Lower lobe of right lung (tissue), 2 donors: Measurements from ENCODE around the gene CREBBP. TPM values are rescaled to one million over a fixed set of nuclear protein-coding genes. Genes with fewer than 3 reads are reported as not detected.

ENCODE experiments used
- ATAC-seq, 2 donors: fragments of 200-7000 bp; cut with Tn5 transposase; one replicate each; pipeline ENCODE4 v1.9.1; 2020 to 2022; ENCODE audit warnings: mild to moderate bottlenecking in 2 of 2, moderate library complexity in 2 of 2
- DNase-seq: peaks from one replicate; pipeline ENCODE4 v3.0.0-alpha.2; 2020
- H3K27ac ChIP-seq: fragments of 200-600 bp; one replicate; pipeline ENCODE4 v1.8.0; 2022
- H3K27me3 ChIP-seq: fragments of 200-600 bp; one replicate; pipeline ENCODE4 v1.8.0; 2022; ENCODE audit warnings: low read depth
- H3K36me3 ChIP-seq: fragments of 200-600 bp; one replicate; pipeline ENCODE4 v1.8.0; 2022; ENCODE audit warnings: mild to moderate bottlenecking
- H3K4me1 ChIP-seq: fragments of 200-600 bp; one replicate; pipeline ENCODE4 v1.8.0; 2022
- H3K4me3 ChIP-seq: fragments of 200-600 bp; one replicate; pipeline ENCODE4 v1.8.0; 2022; ENCODE audit warnings: mild to moderate bottlenecking
- H3K9me3 ChIP-seq: fragments of 200-600 bp; one replicate; pipeline ENCODE4 v1.8.0; 2022
- intact Hi-C: fragments of 100-400 bp; cut with DNase I; formaldehyde crosslinking; loops from one replicate; pipeline ENCODE4 v1.11.0; 2022
- total RNA-seq: library from RNA; stranded (reverse); fragmentation: NEBNext Ultra II Directional; extraction: Animal tissue kit (Norgen Biotek cat#: 25700); gene quantifications from one replicate; pipeline ENCODE4 v1.2.1, GENCODE V29; 2021
- TF ChIP-seq, protein P1 (sequence below): fragments of 200-600 bp; IDR thresholded peaks from one replicate; pipeline ENCODE4 v1.8.0; 2022; ENCODE audit warnings: antibody characterized with exemption, mild to moderate bottlenecking
- donor health status: DM: no; HTN: yes; CAD: no; lungs with severe emphysema.

Gene CREBBP
- total RNA-seq, 1 donor from 2014 or later: 78.3 TPM

DNA sequence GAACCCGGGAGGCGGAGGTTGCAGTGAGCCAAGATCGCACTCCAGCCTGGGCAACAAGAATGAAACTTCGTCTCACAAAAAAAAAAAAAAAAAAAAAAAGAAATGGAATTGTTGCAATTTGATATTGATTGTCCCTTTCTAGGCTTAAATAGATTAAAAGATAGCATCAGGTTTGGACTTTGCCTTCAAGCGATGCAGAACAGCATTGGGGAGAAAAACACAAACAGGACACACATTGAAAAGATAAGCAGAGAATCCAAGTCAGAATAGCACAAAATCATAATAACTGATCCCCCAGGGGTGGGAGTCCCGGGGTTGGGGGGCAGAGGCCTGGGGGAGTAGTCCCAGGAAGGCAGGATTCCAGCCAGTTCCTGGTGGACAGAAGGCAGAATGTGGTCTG is 3.9 kb upstream of the CREBBP start:
- no peak overlapping the region for H3K4me3 ChIP-seq
- intact Hi-C loops: no loop called here
- no peak for DNase-seq
- TF ChIP-seq, protein P1, sequence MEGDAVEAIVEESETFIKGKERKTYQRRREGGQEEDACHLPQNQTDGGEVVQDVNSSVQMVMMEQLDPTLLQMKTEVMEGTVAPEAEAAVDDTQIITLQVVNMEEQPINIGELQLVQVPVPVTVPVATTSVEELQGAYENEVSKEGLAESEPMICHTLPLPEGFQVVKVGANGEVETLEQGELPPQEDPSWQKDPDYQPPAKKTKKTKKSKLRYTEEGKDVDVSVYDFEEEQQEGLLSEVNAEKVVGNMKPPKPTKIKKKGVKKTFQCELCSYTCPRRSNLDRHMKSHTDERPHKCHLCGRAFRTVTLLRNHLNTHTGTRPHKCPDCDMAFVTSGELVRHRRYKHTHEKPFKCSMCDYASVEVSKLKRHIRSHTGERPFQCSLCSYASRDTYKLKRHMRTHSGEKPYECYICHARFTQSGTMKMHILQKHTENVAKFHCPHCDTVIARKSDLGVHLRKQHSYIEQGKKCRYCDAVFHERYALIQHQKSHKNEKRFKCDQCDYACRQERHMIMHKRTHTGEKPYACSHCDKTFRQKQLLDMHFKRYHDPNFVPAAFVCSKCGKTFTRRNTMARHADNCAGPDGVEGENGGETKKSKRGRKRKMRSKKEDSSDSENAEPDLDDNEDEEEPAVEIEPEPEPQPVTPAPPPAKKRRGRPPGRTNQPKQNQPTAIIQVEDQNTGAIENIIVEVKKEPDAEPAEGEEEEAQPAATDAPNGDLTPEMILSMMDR: no peak
- H3K27me3 ChIP-seq: no peaks in the 10 kb centered on the region
- H3K27ac ChIP-seq: no peak overlapping the region
- ATAC-seq: no peak
- no peaks in the 10 kb centered on the region for H3K9me3 ChIP-seq
- H3K4me1 ChIP-seq: peaks cover 7% of the 10 kb centered on the region
- no peaks in the 10 kb centered on the region for H3K36me3 ChIP-seq

DNA sequence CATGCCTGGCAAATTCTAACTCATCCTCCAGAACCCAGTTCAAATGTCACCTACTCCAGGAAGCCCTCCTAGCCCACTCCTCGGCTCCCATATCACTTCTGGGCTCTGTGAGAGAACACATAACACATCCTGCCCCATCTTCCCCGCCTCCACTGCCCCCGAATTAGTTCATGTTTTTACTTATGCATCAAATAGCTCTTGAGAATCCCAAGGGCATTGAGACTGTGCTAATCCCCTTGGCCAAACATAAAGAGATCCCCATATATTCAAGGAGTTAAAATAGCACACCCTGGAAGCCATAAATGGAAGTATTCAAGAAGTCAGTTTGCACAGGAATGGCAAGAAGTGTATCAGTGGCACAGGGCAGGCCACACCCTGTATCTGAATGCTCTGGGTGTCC is 2.0 kb upstream of the CREBBP start:
- H3K27ac ChIP-seq: no peak overlapping the region
- H3K27me3 ChIP-seq: no peaks in the 10 kb centered on the region
- H3K36me3 ChIP-seq: no peaks in the 10 kb centered on the region
- ATAC-seq (no peak), DNase-seq (no peak)
- no peak overlapping the region for H3K4me3 ChIP-seq
- H3K9me3 ChIP-seq: no peaks in the 10 kb centered on the region
- TF ChIP-seq, protein P1: no peak
- H3K4me1 ChIP-seq: peaks cover 18% of the 10 kb centered on the region
- intact Hi-C loops: no loop called here

DNA sequence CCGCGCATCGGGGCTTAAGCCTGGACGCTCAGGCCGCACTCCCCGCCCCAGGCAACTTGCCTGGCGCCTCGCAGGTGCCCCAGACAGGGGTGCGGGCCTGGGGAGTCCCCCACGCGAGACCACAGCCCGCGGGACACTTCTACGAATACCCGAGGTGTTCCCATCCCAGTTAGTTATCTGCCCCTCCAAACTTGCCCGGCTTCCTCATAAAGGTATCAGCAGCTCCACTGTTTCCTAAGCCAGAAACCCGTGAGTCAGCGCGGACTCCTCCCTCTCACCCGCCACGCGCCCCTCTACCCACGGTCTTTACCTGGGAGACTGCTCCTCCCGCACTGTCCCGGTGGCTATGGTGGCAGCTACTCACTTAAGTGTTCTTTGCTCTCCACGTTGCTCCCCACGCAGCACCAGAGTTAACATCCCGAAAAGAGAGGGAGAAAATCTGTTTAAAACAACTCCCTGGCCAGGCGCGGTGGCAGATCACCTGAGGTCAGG is 1.0 kb upstream of the CREBBP start:
- peaks cover 28% of the 10 kb centered on the region for H3K4me1 ChIP-seq
- TF ChIP-seq, protein P1: no peak
- no peaks in the 10 kb centered on the region for H3K9me3 ChIP-seq
- H3K4me3 ChIP-seq: peak overlapping the region; percentile 67
- no peaks in the 10 kb centered on the region for H3K27me3 ChIP-seq
- DNase-seq (no peak), ATAC-seq (peak in 1 of 2 donors; percentile 1)
- no peaks in the 10 kb centered on the region for H3K36me3 ChIP-seq
- intact Hi-C loops: no loop called here
- peak overlapping the region; percentile 88 for H3K27ac ChIP-seq

DNA sequence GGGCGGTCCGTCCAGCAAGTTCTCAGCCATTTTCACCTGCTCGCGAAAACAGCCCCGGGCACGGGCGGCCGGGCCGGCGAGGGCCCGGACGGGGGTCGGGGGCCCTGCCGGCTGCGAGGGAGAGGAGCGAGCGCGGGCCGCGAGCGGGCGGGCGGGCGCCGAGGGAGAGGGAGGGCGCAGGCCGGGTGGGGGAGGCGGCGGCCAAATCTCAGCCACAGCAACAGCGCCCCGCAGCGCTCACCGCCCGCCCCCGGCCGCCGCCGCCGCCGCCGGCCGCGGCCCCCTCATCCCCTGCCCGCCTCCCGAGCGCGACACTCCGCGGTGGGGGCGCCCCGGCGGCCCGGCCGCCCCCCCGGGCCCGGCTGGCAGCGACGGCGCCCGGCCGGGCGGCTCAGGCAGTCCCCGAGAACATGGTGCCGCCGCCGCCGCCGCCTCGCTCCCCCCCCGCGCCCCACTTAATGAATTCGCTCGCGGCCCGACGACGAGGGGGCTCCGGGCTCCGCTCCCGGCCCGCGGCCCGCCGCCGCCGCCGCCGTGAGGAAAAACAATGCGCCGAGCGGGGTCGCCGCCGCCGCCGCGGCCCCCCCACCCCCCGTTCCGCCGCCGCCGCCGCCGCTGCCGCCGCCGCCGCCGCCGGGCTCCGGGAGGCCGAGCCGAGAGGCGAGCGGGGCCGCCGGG is 487 bp downstream of the CREBBP start:
- Histone ChIP-seq H3K4me1 (peaks cover 43% of the 10 kb centered on the region), H3K27ac (peak overlapping the region; percentile 88), H3K4me3 (peak overlapping the region; percentile 91), H3K9me3 (no peaks in the 10 kb centered on the region), H3K27me3 (no peaks in the 10 kb centered on the region), H3K36me3 (no peaks in the 10 kb centered on the region)
- TF ChIP-seq, protein P1: no peak
- peak; percentile 86 for DNase-seq
- peak; percentile 80 to 86 for ATAC-seq
- intact Hi-C loops: no loop called here

DNA sequence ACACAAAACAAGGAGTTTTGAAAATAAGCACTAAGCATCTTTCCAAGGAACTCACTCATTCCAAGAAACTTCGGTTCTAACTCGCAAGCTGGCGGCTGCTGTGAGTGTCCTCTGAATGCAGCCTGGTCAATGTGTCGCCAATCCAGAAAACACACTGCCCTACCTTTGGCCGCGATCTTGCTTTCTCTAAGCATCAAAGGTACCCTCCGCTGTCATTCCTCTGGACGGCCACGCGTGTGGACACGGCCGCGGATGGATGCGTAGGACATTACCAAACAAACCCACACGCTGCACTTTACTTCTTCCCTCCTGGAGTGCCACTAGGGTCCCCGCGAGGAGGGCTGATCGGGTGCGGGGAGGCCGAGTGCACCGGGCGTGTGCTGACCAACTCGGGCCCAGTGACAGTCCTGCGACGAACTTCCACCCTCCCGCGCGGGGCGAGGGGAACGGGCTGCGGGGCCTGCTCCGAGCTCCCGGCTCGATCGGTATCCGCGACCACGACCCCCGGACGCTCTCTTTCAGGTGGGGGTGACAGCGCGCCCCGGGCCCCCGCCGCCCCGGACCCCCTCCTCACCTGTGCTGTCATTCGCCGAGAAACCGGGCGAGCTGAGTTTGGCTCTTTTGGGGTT is 1.1 kb downstream of the CREBBP start:
- H3K27ac ChIP-seq: peak overlapping the region; percentile 64
- peak; percentile 61 for DNase-seq

More for the DNA sequence above, 1.1 kb downstream of the CREBBP start:
- no peaks in the 10 kb centered on the region for H3K27me3 ChIP-seq
- no peaks in the 10 kb centered on the region for H3K36me3 ChIP-seq
- H3K4me1 ChIP-seq: peaks cover 50% of the 10 kb centered on the region
- H3K4me3 ChIP-seq: peak overlapping the region; percentile 91
- no peaks in the 10 kb centered on the region for H3K9me3 ChIP-seq
- peak; percentile 8 to 41 for ATAC-seq
- intact Hi-C loops: no loop called here
- TF ChIP-seq, protein P1: no peak
